HEK293 (cell line): ENCODE data around the gene BMP2K.

Experiments
- GLIS2 ChIP-seq: fragments of 450-650 bp; formaldehyde crosslinking; IDR thresholded peaks from 2 replicates; pipeline ENCODE4 v1.5.1; 2016; ENCODE audit warnings: missing biosample characterization, missing genetic modification characterization
- MZF1 ChIP-seq: fragments of 450-650 bp; formaldehyde crosslinking; IDR thresholded peaks from 2 replicates; pipeline ENCODE4 v1.5.1; 2017; ENCODE audit warnings: missing biosample characterization, missing genetic modification characterization, borderline replicate concordance
- SP3 ChIP-seq: fragments of 450-650 bp; formaldehyde crosslinking; IDR thresholded peaks from 2 replicates; pipeline ENCODE4 v1.5.1; 2016; ENCODE audit warnings: missing biosample characterization, missing genetic modification characterization
- ZBTB1 ChIP-seq: fragments of 450-650 bp; formaldehyde crosslinking; IDR thresholded peaks from 2 replicates; pipeline ENCODE4 v1.5.1; 2016; ENCODE audit warnings: missing biosample characterization, missing genetic modification characterization
- ZNF18 ChIP-seq: fragments of 450-650 bp; formaldehyde crosslinking; IDR thresholded peaks from 2 replicates; pipeline ENCODE4 v1.5.1; 2016; ENCODE audit warnings: missing biosample characterization, missing genetic modification characterization
- ZNF2 ChIP-seq: fragments of 450-650 bp; formaldehyde crosslinking; IDR thresholded peaks from 2 replicates; pipeline ENCODE4 v1.5.1; 2016; ENCODE audit warnings: missing biosample characterization, missing genetic modification characterization
- ZNF202 ChIP-seq: fragments of 450-650 bp; formaldehyde crosslinking; IDR thresholded peaks from 2 replicates; pipeline ENCODE4 v1.5.1; 2016; ENCODE audit warnings: missing biosample characterization, missing genetic modification characterization, borderline replicate concordance
- ZNF302 ChIP-seq: fragments of 450-650 bp; formaldehyde crosslinking; IDR thresholded peaks from 2 replicates; pipeline ENCODE4 v1.5.1; 2016; ENCODE audit warnings: missing biosample characterization, missing genetic modification characterization, low read depth
- TF ChIP-seq, protein P1 (sequence below): fragments of 450-650 bp; formaldehyde crosslinking; IDR thresholded peaks from 2 replicates; pipeline ENCODE4 v1.5.1; 2016; ENCODE audit warnings: missing biosample characterization, missing genetic modification characterization
- TF ChIP-seq, protein P2 (sequence below): fragments of 450-650 bp; formaldehyde crosslinking; optimal IDR thresholded peaks from 2 replicates; pipeline ENCODE3; 2016; ENCODE audit warnings: missing biosample characterization, mild to moderate bottlenecking, missing genetic modification characterization

DNA sequence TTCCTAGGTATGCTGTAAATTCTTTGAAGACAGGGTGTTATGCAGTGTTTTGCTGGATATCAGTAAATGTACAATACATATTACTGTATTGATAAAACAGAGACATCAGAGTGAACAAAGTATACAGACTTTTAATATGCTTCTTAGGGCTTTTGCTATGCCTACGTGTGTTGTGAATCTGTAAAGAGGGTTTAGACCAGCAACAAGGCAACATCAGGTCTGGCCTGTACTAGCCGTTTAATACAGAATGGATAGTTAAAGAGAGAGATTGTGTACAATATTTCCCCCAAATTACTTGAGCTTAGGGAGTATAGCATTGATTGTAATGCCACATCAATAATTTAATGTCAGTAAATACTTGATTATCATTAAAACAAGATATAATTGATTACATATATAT lies 87.8 kb downstream of the BMP2K start:
- TF ChIP-seq, protein P1, sequence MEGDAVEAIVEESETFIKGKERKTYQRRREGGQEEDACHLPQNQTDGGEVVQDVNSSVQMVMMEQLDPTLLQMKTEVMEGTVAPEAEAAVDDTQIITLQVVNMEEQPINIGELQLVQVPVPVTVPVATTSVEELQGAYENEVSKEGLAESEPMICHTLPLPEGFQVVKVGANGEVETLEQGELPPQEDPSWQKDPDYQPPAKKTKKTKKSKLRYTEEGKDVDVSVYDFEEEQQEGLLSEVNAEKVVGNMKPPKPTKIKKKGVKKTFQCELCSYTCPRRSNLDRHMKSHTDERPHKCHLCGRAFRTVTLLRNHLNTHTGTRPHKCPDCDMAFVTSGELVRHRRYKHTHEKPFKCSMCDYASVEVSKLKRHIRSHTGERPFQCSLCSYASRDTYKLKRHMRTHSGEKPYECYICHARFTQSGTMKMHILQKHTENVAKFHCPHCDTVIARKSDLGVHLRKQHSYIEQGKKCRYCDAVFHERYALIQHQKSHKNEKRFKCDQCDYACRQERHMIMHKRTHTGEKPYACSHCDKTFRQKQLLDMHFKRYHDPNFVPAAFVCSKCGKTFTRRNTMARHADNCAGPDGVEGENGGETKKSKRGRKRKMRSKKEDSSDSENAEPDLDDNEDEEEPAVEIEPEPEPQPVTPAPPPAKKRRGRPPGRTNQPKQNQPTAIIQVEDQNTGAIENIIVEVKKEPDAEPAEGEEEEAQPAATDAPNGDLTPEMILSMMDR: no peak
- no peak for TF ChIP-seq SP3 (tag by site-specific recombination)
- TF ChIP-seq, protein P2, sequence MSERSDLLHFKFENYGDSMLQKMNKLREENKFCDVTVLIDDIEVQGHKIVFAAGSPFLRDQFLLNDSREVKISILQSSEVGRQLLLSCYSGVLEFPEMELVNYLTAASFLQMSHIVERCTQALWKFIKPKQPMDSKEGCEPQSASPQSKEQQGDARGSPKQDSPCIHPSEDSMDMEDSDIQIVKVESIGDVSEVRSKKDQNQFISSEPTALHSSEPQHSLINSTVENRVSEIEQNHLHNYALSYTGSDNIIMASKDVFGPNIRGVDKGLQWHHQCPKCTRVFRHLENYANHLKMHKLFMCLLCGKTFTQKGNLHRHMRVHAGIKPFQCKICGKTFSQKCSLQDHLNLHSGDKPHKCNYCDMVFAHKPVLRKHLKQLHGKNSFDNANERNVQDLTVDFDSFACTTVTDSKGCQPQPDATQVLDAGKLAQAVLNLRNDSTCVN (tag by site-specific recombination): no peak
- TF ChIP-seq ZNF2 (tag by site-specific recombination): no peak
- TF ChIP-seq GLIS2 (tag by site-specific recombination): no peak
- no peak for TF ChIP-seq ZBTB1 (tag by site-specific recombination)
- no peak for TF ChIP-seq ZNF302 (tag by site-specific recombination)
- no peak for TF ChIP-seq ZNF202
- TF ChIP-seq MZF1 (tag by site-specific recombination): no peak
- no peak for TF ChIP-seq ZNF18
